GM12875 (cell line): ENCODE measurements around the gene MUCL1.

Experiments used
- H3K4me3 ChIP-seq: one replicate; pipeline ENCODE4 v1.5.1; 2011; ENCODE audit warnings: low read depth, low read length, control low read depth
- CTCF ChIP-seq: IDR thresholded peaks from 2 replicates; pipeline ENCODE4 v1.5.1; 2011; ENCODE audit warnings: low read depth, mild to moderate bottlenecking, control low read depth, inconsistent platforms, low read length, moderate library complexity, borderline replicate concordance; ENCODE audit not compliant: insufficient read depth

MUCL1 gene

GRCh38 chr12:54853933-54854538 is at the start of gene MUCL1:
TSS of gene MUCL1 (plus strand) at chr12:54854516. CDS start at chr12:54854583, 67 bp downstream.
- H3K4me3 ChIP-seq, result no peak within 1 kb of the TSS
- peak; percentile 81 for TF ChIP-seq CTCF

- H3K4me3 ChIP-seq, result no peak overlapping the region
- no peak for TF ChIP-seq CTCF
Measured at GRCh38 chr12:54821676-54822075, 32.6 kb upstream of the MUCL1 start.

- no peak overlapping the region for H3K4me3 ChIP-seq
- no peak for TF ChIP-seq CTCF
Measured at GRCh38 chr12:54824402-54824801, 29.9 kb upstream of the MUCL1 start.

GRCh38 chr12:54829511-54829910 is 24.8 kb upstream of the MUCL1 start:
- H3K4me3 ChIP-seq, result no peak overlapping the region
- TF ChIP-seq CTCF, result no peak

GRCh38 chr12:54830199-54830598 is 24.1 kb upstream of the MUCL1 start:
- H3K4me3 ChIP-seq, result no peak overlapping the region
- no peak for TF ChIP-seq CTCF

GRCh38 chr12:54831631-54832030 is 22.7 kb upstream of the MUCL1 start:
- H3K4me3 ChIP-seq, result no peak overlapping the region
- no peak for TF ChIP-seq CTCF

GRCh38 chr12:54840244-54840865 is 14.0 kb upstream of the MUCL1 start:
- H3K4me3 ChIP-seq, result no peak overlapping the region
- no peak for TF ChIP-seq CTCF
